Measurements from ENCODE around the gene TLR9.
"Not testable (repeated sequence)": the region's sequence is repeated elsewhere in the genome, so short reads cannot be mapped to it uniquely, and the experiment has no call there.

Gene TLR9

DNA sequence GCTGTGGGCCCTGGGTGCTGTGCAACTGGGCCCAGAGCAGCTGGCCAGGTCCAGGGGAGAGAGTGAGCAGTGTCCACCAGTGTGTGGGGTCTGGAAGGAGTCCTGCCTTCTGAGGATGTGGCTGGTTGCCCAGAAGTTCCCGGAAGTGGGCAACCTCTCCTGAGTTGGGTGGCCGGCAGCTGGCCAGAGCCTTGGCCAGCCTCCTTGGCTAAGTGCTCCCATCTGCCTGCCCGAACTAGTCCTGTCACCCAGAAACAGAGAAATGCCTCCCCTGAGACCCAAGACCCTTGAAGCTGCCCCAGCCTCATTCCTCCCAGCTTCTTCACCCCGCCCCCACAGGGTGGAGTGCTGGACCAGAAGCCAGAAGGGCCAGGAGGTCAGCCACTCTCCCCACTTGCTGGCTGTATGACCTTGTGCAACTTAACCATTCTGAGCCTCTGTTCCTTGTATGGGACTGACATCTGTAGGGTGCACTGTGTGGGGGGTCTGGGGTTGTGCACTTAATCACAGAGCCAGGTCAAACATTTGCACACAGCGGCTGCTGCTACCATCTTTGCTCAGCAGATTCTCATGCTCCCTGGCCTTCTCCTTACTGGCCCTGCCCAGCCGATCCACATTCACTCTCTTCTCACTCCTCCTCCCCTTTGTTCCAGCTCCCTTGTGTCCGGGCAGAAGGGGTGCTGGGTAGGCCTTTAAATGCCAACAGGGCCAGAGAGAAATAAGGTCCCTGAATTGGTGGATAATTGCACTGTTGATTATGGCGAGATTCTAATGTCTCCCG lies 35.0 kb downstream of the TLR9 start:
- DNase-seq, result no peak

DNA sequence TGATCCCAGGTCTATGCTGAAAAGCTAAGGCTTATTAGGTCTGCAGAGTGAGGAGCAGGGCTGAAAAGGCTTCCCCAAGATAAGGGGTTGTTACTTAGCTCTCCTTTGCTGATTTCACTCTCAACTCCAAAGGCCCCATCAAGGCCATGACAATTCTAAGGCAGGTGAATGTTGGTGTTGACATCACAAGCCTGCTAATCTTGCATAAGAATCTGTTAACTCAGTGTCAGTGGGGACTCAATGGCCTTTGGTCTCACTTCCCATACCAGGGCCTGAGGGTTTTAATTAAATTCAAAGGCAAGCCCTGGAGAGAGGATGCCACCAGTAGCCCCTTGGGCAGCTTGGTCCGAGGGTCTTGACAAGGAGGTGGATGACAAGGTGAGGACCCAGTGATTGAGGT lies 36.9 kb downstream of the TLR9 start:
- no peak for DNase-seq

DNA sequence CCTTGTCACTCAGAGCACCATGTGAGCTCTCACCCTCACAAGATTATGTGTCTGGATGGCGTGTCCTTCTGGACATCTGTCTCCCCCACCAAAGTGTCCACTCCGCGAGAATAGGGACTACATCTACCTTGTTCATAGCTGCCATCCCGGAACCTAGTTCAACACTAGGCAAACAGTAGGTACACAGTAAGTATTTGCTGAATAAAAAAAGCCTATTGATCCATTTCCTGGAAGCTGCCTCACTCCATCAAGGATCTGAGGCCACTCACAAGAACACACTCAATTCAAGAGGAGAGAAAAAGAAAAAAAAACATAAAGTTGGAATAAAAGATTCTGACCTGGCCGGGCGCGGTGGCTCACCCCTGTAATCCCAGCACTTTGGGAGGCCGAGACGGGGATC lies 38.7 kb downstream of the TLR9 start:
- DNase-seq, result no peak

DNA sequence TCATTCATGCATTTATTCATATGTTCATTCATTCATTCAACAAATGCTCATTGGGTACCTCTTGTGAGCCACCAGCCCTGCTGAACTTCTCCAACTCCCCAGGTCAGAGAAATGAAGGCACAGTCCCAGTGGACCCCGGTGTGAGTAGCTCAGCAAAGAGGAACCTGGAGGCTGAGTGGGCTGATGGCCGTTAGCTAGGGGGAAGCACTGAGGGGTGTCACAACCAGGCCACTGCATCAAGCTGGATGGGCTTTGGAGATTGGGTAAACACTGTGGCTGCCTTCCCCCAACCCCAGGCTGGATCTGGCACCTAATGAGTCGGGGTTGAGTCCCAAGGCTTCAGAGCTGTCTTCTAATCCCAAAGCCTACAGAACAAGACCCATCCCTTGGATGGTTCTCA lies 39.6 kb downstream of the TLR9 start:
- no peak for DNase-seq

DNA sequence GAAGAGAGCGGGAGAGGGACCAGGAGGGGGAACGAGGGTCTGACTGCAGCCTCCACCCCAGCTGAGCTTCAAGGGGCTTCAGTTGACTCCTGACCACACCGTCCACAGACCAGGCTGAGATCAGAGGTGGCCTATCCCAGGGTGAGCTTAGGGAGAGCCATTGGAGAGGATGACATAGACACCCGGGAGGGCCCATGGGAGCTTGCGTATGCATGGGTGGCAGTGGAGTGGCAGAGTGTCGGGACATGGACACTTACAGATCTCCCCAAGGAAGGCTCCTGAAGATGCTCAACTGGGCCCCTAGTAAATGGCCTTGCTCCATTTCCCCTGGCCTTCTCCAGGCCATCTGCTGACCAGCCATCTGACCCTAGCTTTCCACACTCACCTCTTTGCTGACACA lies 40.1 kb downstream of the TLR9 start:
- DNase-seq, result no peak

DNA sequence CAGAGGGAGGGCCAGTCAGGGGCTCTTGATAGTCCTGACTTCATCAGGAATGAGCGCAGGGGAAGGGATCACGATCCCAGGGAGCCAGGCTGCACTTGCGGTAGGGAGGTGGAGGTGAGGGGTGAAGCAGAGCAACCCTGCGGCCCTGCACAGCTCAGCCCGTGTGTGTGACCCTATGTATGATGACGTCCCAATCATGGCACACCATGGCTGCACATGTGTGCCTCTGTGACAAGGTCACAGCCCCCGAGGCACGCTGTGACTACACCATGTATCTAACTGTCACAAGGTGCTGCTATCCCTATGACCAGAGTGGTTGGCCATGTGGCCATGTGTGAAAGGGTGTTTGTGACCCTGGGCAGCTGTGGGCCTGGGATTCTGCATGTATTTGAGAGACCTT lies 40.8 kb downstream of the TLR9 start:
- no peak for DNase-seq

DNA sequence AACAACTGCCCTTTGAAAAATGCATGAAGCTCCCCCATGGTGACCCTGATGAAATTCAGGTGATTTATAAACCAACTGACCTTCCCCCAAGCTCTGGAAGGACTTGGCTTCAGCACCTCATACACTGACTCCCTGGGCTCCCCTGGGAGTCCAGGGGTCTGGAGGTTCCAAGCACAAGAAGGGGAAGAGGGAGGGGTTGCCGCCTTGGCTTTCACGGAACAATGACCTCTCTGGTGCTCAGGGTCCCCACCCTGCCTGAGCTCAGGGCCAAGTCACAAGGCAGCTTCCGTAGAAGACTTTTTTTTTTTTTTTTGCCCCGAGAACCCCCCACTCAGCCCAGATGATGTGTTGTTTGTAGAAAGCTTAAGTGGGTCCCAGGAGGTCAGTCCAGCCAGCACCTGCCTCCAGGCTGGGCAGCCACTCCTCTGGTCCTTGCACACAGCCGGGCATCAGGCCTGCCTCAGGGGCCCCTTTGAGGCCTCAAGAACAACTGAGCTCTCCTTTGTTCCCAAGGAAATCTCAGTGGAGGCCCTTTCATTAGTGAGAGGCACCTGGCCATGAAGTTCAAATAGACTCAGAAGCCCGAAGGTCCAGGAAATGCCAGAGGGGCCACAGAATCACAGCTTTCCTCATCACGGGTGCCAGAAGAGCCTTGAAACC lies 41.5 kb downstream of the TLR9 start:
- no peak for DNase-seq

DNA sequence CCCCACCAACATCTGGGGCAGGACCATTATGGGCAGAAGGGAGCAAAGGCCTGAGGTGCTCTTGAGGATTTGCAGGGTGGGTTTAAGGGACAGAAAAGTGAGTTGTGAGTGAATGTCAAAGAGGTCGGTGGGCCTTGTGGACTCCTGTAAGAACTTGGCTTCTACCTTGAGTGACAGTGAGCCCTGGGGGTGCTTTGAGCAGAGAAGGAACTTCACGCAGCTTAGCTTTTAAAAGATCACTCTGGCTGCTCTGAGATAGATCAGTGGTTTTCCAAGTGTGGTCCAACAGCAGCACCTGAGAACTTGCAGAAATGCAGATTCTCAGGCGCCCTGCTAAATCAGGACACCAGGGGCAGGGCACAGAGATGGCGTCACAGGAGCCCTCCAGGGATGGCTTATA lies 42.8 kb downstream of the TLR9 start:
- no peak for DNase-seq

DNA sequence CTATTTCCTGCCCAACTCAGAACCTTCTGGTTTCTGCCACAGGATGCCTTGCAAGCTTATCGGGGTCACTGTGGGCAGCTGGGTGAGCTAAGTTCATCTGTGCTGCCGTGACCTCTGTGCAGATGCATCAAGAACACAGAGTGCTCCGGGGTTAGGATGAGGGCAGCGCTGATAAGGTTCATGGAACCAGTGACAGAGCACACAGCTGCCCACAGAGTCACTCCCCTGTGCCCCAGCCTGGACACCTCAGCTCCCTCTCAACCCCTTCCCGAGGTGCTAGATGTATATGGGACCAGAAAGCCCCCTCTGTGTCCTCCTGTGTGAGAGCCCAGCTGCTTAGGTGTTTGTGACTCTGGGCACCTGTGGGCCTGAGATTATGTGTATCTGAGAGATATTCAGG lies 43.2 kb downstream of the TLR9 start:
- DNase-seq, result no peak

DNA sequence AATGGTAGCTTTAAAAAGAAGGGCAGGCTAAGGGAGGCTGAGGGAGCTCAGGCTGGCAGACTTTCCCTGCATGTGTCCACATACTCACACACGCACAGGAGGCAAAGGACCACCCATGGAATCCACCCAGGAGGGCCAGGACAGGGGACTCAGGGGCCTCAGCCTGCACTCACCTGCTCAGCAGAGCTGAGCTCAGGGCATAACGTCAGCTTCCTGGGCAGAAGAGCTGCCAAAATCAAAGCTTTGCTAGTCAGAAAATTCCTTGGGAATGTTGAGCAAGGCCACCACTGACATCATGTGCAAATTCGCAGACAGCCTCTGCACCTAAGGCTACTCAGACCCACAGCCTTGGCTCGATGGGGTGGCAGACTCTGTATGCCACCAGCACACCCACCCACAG lies 43.9 kb downstream of the TLR9 start:
- no peak for DNase-seq

DNA sequence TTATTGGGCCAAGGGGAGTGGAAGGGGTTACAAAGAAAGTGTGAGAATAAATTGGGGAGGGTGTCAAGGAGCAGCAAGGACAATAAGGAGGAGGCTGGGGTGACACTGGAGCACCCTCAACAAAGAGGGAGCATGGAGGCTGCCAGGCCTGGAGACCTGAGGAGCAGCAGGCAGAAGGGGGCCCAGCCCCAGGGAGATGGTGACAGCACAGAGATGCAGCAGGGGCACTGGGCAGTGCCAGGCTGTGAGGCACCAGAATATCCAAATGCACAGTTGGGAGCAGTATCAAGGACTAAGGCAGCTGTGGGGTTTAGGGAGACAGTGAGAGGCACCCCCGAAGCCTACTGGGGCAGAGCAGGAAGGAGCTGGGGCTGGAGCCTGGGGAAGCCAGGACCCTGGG lies 46.9 kb downstream of the TLR9 start:
- DNase-seq, result no peak

DNA sequence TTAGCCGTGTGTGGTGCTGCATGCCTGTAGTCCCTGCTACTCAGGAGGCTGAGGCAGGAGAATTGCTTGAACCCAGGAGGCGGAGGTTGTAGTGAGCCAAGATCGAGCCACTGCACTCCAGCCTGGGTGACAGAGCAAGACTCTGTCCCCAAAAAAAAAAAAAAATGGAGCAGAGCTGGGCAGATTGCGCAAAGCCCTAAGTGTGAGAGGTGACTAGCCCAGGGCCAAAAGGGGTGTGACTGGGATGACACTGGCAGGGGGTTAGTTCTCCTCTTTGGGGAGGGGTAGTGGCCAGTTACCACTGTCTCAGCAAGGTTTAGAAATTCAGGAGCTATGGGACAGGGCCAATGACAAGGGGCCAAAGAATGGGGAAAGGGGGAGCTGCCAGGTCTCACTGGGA lies 47.3 kb downstream of the TLR9 start:
- not testable (repeated sequence) for DNase-seq

DNA sequence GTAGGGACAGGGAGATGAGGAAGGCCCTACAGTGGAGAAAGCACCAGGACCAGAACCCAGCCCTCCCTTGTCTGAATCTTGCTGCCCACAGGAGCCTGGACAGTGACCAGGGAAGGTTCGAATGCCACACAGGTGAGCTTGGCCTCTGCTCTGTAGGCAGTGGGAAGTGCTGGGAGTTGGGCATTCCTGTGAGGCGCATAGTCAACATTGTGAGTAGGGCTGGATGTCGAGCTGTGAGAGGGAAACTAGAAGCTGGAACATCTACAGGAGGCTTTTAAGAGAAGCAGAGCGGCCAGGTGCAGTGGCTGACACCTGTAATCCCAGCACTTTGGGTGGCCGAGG lies 47.8 kb downstream of the TLR9 start:
- no peak for DNase-seq

DNA sequence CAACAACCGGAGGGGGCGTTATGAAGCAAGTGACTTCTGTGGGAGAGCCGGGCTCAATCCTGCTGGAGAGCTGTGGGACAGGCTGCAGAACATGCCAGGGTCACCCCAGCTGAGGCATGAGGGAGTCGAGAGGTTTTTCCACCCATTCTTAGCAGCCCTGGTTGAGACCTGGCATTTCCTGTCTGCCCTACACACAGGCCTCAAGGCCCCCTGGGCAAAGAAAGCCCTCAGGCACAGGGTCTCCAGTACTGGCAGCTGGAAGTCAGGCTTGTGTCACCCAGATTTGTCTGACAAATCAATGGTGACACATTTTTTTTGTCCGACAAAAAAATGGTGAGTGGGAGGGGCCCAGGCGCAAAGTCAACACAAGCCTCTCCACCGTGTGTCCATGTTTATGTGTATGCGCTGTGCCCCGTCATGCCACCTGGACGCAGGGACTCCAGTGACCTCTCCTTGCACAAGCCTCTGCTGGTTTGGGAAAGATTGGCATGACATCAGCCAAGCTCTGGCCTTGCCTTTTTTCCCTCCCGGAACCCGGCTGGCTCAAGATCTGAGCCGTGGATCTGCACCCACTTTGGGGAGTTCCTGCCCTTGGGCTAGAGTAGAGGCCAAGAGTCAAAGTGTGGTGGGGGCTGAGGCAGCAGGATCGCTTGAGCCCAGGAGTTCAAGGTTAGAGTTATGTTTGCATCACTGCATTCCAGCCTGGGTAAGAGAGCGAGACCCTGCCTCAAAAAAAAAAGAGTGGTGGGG lies 48.3 kb downstream of the TLR9 start:
- no peak for DNase-seq

DNA sequence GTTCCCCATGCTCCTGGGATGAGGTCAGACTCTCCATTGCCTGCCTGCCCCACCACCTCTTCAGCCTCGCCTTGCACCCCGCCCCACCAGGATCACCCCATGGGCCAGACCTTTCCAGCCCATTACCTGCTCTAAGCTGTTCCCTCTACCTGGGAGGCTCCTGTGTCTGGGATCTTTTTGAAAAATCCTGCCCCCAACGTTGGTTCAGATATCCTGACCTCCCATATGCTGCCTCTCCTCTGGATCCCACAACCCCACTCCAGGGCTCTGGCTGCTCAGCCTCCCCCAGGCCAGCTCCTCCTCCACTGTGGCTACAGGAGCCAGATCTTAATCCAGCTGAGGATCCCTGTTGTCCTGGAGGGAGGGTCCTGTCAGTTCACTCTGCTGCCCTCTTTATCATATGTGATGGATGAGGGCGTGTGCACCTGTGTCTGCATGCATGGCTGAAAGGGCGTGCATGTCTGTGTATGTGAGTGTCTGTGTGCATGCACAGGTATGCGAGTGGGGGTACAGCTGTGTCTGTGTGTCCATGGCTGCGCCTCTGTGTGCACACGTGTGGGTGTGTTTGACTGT lies 49.2 kb downstream of the TLR9 start:
- no peak for DNase-seq

DNA sequence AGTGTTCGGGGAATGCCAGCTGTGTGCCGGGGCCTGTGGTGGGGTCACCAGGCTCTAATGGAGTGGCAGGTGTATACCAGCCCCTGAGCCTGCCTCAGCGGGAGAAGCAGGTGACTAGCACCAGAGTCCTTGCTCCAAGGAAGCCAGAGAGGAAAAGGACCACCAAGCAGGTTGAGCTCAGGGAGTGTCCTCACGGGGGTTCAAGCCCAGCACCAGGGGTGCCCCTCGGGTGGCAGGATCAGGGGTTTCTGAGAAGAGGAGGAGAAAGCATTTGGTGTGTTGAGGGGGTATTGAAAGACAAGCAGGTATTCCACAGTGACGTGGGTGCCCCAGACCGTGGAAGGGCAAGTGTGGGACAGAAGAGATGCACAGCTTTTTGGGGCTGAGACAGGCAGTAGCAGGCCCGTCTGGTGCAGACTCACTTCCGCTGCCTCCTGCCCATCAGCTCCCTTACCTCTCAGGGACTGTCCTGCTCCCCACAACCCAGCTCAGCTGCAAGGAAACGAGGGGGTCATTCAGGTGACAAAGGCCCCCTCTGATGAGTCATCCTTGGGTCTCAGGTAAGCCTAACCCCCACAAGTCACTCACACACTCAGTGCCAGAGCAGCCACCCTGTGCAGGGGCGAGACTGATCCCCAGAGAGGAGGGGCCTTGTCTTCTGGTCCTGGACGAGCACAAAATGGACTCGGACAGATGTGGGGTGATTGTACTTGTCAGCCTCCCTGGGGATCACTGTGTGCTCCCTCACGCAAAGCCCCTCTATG lies 49.8 kb downstream of the TLR9 start:
- DNase-seq, result no peak

DNA sequence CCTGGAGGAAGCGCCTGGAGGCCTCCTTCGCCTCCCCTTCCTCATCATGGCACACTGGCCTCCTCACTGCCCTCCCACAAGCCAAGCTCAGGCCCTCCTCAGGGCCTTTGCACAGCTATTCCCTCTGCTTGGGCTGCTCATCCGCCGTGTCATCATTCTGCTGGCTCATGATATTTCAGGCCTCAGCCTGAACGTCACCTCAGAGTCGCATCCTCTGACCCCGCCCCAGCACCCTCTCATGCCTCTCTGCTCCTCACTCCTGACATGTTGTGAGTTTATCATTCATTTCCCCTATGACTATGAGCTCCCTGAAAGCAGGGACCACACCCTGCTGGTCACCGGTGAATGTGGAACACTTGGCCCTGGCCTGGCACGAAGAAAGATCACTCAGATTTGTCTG lies 50.5 kb downstream of the TLR9 start:
- DNase-seq, result no peak

DNA sequence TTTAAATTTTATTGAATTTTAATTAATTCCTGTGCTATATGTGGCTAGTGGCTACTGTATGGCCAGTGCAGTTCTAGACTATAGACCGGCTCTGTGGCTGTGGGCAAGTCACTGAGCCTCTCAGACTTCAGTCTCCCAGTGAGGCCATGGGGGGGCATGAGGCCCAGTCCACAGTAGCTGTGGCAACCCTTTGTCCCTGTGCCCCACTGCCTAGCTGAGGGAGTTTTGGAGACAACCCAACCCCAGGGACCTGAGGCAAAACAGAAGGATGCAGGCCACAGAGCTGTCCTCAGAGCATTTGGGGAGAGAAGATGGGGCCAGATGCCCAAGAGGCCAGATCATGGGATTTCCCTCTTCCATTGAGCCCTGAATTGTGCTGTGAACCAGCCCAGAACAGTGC lies 52.3 kb downstream of the TLR9 start:
- no peak for DNase-seq

DNA sequence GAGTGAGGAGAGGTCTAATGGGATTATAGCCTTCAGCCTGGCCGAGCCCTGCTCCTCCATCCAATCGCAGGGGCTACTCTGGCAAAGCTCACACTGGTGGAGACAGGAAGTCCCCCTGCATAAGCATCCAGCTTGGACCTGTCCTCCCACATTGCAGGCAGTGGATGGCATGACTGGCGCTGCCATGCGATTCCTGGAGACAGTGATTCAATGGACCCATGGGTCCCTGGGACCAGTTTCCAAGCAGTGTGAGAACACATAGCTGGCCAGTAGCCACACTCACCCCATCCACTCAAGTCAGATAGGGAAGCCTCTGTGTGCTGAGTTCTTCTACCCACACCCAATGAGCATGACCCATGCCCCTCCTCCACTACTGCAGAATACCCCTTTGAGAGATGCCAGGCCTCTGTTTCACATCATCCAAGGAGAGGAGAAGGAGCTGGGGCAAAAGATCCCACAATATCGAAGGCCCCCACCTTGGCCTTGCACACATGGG lies 53.1 kb downstream of the TLR9 start:
- no peak for DNase-seq

DNA sequence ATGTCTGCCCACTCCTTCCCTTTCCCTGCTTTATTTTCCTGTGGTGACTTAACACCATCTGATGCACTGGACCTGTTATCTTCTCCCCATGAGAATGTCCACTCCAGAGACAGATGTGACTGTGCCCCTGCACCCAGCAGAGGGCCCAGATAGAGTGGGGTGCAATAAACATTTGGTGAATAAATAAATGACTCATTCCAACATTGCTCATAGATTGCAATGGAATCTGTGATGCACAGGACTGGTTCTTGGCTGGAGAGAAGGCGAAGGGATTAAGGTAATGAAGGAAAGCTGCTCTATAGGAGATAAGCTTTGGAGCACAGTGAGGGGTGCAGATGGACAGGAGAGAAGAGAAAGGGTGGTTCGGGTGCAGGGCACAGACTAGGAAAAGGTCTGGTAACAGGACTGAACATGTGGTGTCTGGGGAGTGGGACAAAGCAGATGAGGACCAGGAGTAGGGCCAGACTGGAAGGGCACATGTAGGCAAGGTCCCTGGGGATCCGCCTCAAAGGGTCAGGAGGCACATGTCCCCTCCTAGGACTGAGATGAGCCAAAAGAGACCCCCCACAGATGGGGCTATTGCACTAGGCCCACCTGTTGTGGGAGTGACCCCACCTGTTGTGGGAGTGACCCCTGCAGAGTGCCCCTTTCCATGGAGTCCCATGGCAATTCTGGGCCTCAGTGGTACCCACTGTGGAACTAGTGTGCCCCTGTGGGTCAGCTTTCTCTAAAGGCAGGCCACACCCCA lies 53.8 kb downstream of the TLR9 start:
- DNase-seq, result no peak
